H9 (cell line): ENCODE results near the gene MRGPRD. TPM values are rescaled to one million over a fixed set of nuclear protein-coding genes. Genes with fewer than 3 reads are reported as not detected.

Experiments
- DNase-seq: peaks from one replicate; pipeline ENCODE4 v3.0.0-alpha.2; 2017
- H2AFZ ChIP-seq: one replicate; pipeline ENCODE4 v1.6.1; 2013; ENCODE audit warnings: mild to moderate bottlenecking, low read length, control low read depth, moderate library complexity
- H2AK5ac ChIP-seq: 2 replicates; pipeline ENCODE4 v1.6.1; 2013; ENCODE audit warnings: low read length, control low read depth, mixed read lengths; ENCODE audit not compliant: insufficient read length
- H2BK120ac ChIP-seq: one replicate; pipeline ENCODE4 v1.6.1; 2013; ENCODE audit warnings: low read depth, mild to moderate bottlenecking, low read length, control low read depth, inconsistent platforms; ENCODE audit not compliant: poor library complexity, severe bottlenecking
- H2BK12ac ChIP-seq: 2 replicates; pipeline ENCODE4 v1.6.1; 2013; ENCODE audit warnings: low read length, control low read depth, mixed read lengths, low read depth; ENCODE audit not compliant: insufficient read length
- H2BK15ac ChIP-seq: 2 replicates; pipeline ENCODE4 v1.6.1; 2013; ENCODE audit warnings: low read depth, low read length, control low read depth
- H2BK20ac ChIP-seq: one replicate; pipeline ENCODE4 v1.6.1; 2013; ENCODE audit warnings: low read depth, mild to moderate bottlenecking, low read length, control low read depth, inconsistent platforms; ENCODE audit not compliant: poor library complexity, severe bottlenecking
- H2BK5ac ChIP-seq: 2 replicates; pipeline ENCODE4 v1.6.1; 2013; ENCODE audit warnings: low read length, control low read depth, mixed read lengths; ENCODE audit not compliant: insufficient read length
- H3K14ac ChIP-seq: 2 replicates; pipeline ENCODE4 v1.6.1; 2013; ENCODE audit warnings: low read length, control low read depth; ENCODE audit not compliant: insufficient read depth
- H3K18ac ChIP-seq: 2 replicates; pipeline ENCODE4 v1.6.1; 2013; ENCODE audit warnings: low read depth, mild to moderate bottlenecking, mixed read lengths, low read length, control low read depth; ENCODE audit not compliant: insufficient read length
- H3K23ac ChIP-seq: 2 replicates; pipeline ENCODE4 v1.6.1; 2013; ENCODE audit warnings: low read length, control low read depth, mixed read lengths, low read depth; ENCODE audit not compliant: insufficient read length
- H3K23me2 ChIP-seq: 2 replicates; pipeline ENCODE4 v1.6.1; 2013; ENCODE audit warnings: low read depth, mild to moderate bottlenecking, mixed read lengths, low read length, control low read depth; ENCODE audit not compliant: insufficient read length, poor library complexity, severe bottlenecking
- H3K27ac ChIP-seq: 2 replicates; pipeline ENCODE4 v1.5.1; 2013; ENCODE audit warnings: low read length, control low read depth, mixed read lengths, low read depth; ENCODE audit not compliant: insufficient read length
- H3K27me3 ChIP-seq: 2 replicates; pipeline ENCODE4 v1.6.1; 2013; ENCODE audit warnings: low read length, control low read depth, inconsistent platforms; ENCODE audit not compliant: insufficient read depth
- H3K4ac ChIP-seq: 2 replicates; pipeline ENCODE4 v1.6.1; 2013; ENCODE audit warnings: low read depth, mild to moderate bottlenecking, control low read depth, inconsistent platforms, low read length, moderate library complexity
- H3K4me1 ChIP-seq: 2 replicates; pipeline ENCODE4 v1.6.1; 2013; ENCODE audit warnings: low read length, control low read depth, inconsistent platforms; ENCODE audit not compliant: insufficient read depth
- H3K4me2 ChIP-seq: 2 replicates; pipeline ENCODE4 v1.6.1; 2013; ENCODE audit warnings: low read length, control low read depth, mixed read lengths; ENCODE audit not compliant: insufficient read length, insufficient read depth
- H3K56ac ChIP-seq: 2 replicates; pipeline ENCODE4 v1.6.1; 2013; ENCODE audit warnings: low read depth, mild to moderate bottlenecking, mixed read lengths, low read length, control low read depth; ENCODE audit not compliant: insufficient read length
- H3K79me1 ChIP-seq: 2 replicates; pipeline ENCODE4 v1.6.1; 2013; ENCODE audit warnings: low read depth, mild to moderate bottlenecking, moderate library complexity, low read length, control low read depth, inconsistent platforms; ENCODE audit not compliant: insufficient read depth, poor library complexity, severe bottlenecking
- H3K79me2 ChIP-seq: 2 replicates; pipeline ENCODE4 v1.6.1; 2013; ENCODE audit warnings: low read length, control low read depth, inconsistent platforms; ENCODE audit not compliant: insufficient read depth
- H3K9ac ChIP-seq: 2 replicates; pipeline ENCODE4 v1.6.1; 2013; ENCODE audit warnings: low read length, control low read depth, mixed read lengths; ENCODE audit not compliant: insufficient read length; ENCODE audit errors: extremely low read depth
- H3K9me3 ChIP-seq: one replicate; pipeline ENCODE4 v1.6.1; 2013; ENCODE audit warnings: low read depth, low read length, inconsistent platforms; ENCODE audit not compliant: control insufficient read depth
- H3T11ph ChIP-seq: one replicate; pipeline ENCODE4 v1.6.1; 2013; ENCODE audit warnings: mild to moderate bottlenecking, low read length, control low read depth, inconsistent platforms
- H4K20me1 ChIP-seq: one replicate; pipeline ENCODE4 v1.6.1; 2013; ENCODE audit not compliant: control insufficient read depth, insufficient read length, insufficient read depth
- H4K5ac ChIP-seq: 2 replicates; pipeline ENCODE4 v1.6.1; 2013; ENCODE audit warnings: low read depth, mild to moderate bottlenecking, mixed read lengths, low read length, control low read depth; ENCODE audit not compliant: insufficient read length
- H4K8ac ChIP-seq: replicated peaks from 2 replicates; pipeline ENCODE4 v1.6.1; 2013; ENCODE audit warnings: low read length, control low read depth, mixed read lengths, low read depth; ENCODE audit not compliant: insufficient read length
- H4K91ac ChIP-seq: 2 replicates; pipeline ENCODE4 v1.6.1; 2013; ENCODE audit warnings: low read depth, mild to moderate bottlenecking, moderate library complexity, mixed read lengths, low read length, control low read depth; ENCODE audit not compliant: insufficient read length
- H3K27ac Mint-ChIP-seq, 3 experiments: 2 replicates in 2 of 3; 3 replicates in 1 of 3; pipeline ENCODE4 v1.8.0; 2020 to 2021; ENCODE audit warnings: mixed read lengths in 3 of 3, mild to moderate bottlenecking in 1 of 3, moderate library complexity in 1 of 3
- H3K27me3 Mint-ChIP-seq: 2 replicates; pipeline ENCODE4 v1.8.0; 2021; ENCODE audit warnings: low read depth, mild to moderate bottlenecking, moderate library complexity, mixed read lengths
- H3K36me3 Mint-ChIP-seq, 3 experiments: 2 replicates in 2 of 3; 3 replicates in 1 of 3; pipeline ENCODE4 v1.8.0; 2020 to 2021; ENCODE audit warnings: low read depth in 3 of 3, mixed read lengths in 3 of 3; ENCODE audit not compliant: insufficient read depth in 1 of 3
- H3K4me1 Mint-ChIP-seq, 2 experiments: 2 replicates each; pipeline ENCODE4 v1.8.0; 2020; ENCODE audit warnings: mixed read lengths in 2 of 2
- H3K4me3 Mint-ChIP-seq, 2 experiments: 2 replicates in 1 of 2; 3 replicates in 1 of 2; pipeline ENCODE4 v1.8.0; 2020 to 2021; ENCODE audit warnings: mild to moderate bottlenecking in 2 of 2, mixed read lengths in 2 of 2, moderate library complexity in 1 of 2
- H3K9me3 Mint-ChIP-seq, 2 experiments: 2 replicates in 1 of 2; 3 replicates in 1 of 2; pipeline ENCODE4 v1.8.0; 2020; ENCODE audit warnings: mild to moderate bottlenecking in 2 of 2, mixed read lengths in 2 of 2, moderate library complexity in 1 of 2
- WGBS: extraction: QIAGEN DNeasy Blood & Tissue Kit; methylation state at CpG from one replicate; pipeline ENCODE4 v1.1.7; 2013; ENCODE audit warnings: missing lambda C conversion rate, low lambda C conversion rate, mixed read lengths; ENCODE audit not compliant: insufficient read length; ENCODE audit errors: extremely low coverage; 5-methylcytosine and 5-hydroxymethylcytosine counted together
- total RNA-seq: library from RNA; stranded (reverse); gene quantifications from 2 replicates; pipeline ENCODE4 v1.2.1, GENCODE V29; 2021
- TF ChIP-seq, protein P1 (sequence below): fragments of 200-600 bp; sonication (generic); conservative IDR thresholded peaks from 3 replicates; pipeline ENCODE4 v1.8.0; 2021; ENCODE audit warnings: antibody characterized with exemption, mild to moderate bottlenecking

Gene MRGPRD
- total RNA-seq, 1 experiment from 2014 or later = not detected

DNA sequence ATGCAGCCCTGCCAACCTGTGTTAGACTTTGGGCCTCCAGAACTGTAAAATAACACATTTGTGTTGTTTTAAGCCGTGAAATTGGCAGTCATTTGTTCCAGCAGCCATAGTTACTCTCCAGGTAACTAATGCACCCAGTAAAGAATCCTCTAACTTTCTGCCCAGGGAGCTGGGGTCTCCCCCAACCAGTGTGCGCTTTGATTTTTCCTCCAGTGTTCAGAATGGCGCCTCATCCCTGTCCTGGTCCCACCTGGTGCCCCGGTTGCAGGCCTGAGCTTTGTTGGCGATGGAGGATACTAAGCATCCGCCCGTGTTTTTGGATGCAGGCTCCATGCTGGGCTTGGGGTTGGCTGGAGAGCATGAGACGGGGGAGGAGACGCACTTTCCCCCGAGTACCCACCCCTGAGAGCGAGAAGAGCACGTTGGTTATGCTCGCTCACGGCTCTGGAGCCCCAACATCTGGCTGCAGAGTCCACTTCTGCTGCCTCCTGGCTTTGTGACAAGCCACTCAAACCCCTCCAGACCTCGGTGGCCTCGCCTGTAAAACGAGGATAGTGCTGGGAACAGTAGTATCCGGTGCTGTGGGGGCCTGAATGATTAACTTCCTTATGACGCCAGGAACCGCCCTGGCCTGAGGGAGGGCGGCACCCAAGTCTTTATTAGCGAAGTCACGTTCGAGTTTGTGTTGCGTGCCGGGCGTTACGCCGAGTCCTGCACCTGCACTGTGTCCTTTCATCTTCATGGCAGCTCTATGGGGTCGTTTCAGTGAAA, 25.8 kb downstream of the MRGPRD start:
- Histone ChIP-seq H3K9me3 (no peaks in the 10 kb centered on the region), H3K27ac (no peak overlapping the region), H4K20me1 (no peaks in the 10 kb centered on the region), H3K27me3 (no peaks in the 10 kb centered on the region), H3K4ac (no peak overlapping the region), H4K91ac (no peak overlapping the region), H3K14ac (no peak overlapping the region), H2BK20ac (no peak overlapping the region), H4K8ac (no peak overlapping the region), H3K4me2 (no peak overlapping the region), H3K79me1 (no peaks in the 10 kb centered on the region), H3K23ac (no peak overlapping the region), H3T11ph (no peak overlapping the region), H2AFZ (no peak overlapping the region), H3K18ac (no peak overlapping the region), H3K4me1 (no peaks in the 10 kb centered on the region; the same call in 1 of the 2 replicates), H2BK15ac (no peak overlapping the region), H2AK5ac (no peak overlapping the region), H3K9ac (no peak overlapping the region), H4K5ac (no peak overlapping the region), H3K79me2 (no peaks in the 10 kb centered on the region), H2BK120ac (no peak overlapping the region), H3K56ac (no peak overlapping the region), H3K23me2 (no peaks in the 10 kb centered on the region), H2BK5ac (no peak overlapping the region), H2BK12ac (no peak overlapping the region)
- H3K27ac Mint-ChIP-seq = peak overlapping the region; percentile 37 to 72 (median 39); a peak in 3 of 7 replicates
- H3K4me1 Mint-ChIP-seq = peaks cover 15 to 27% of the 10 kb centered on the region in 2 experiments
- peak; percentile 44 for DNase-seq
- TF ChIP-seq, protein P1, sequence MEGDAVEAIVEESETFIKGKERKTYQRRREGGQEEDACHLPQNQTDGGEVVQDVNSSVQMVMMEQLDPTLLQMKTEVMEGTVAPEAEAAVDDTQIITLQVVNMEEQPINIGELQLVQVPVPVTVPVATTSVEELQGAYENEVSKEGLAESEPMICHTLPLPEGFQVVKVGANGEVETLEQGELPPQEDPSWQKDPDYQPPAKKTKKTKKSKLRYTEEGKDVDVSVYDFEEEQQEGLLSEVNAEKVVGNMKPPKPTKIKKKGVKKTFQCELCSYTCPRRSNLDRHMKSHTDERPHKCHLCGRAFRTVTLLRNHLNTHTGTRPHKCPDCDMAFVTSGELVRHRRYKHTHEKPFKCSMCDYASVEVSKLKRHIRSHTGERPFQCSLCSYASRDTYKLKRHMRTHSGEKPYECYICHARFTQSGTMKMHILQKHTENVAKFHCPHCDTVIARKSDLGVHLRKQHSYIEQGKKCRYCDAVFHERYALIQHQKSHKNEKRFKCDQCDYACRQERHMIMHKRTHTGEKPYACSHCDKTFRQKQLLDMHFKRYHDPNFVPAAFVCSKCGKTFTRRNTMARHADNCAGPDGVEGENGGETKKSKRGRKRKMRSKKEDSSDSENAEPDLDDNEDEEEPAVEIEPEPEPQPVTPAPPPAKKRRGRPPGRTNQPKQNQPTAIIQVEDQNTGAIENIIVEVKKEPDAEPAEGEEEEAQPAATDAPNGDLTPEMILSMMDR = no peak
- no peaks in the 10 kb centered on the region for H3K36me3 Mint-ChIP-seq
- H3K4me3 Mint-ChIP-seq = peak overlapping the region in 1 of 2 experiments; percentile 46; a peak in 3 of 5 replicates
- H3K27me3 Mint-ChIP-seq = no peaks in the 10 kb centered on the region; the same call in 1 of the 2 replicates
- no CpG with 5 or more reads among the region's 30 CpGs for WGBS
- no peaks in the 10 kb centered on the region; a peak in 1 of 5 replicates for H3K9me3 Mint-ChIP-seq
